Measurements from ENCODE around the gene DPY19L2.
"Not testable (repeated sequence)": the region's sequence is repeated elsewhere in the genome, so short reads cannot be mapped to it uniquely, and the experiment has no call there.

The DPY19L2 gene

GRCh38 chr12:63658501-63658900 is 9.8 kb downstream of the DPY19L2 start:
- DNase-seq: not testable (repeated sequence)

- not testable (repeated sequence) for DNase-seq
These were observed 11.9 kb downstream of the DPY19L2 start for GRCh38 chr12:63656407-63656806.

GRCh38 chr12:63655543-63656257 is 12.6 kb downstream of the DPY19L2 start:
- not testable (repeated sequence) for DNase-seq

- not testable (repeated sequence) for DNase-seq
These were observed 13.8 kb downstream of the DPY19L2 start for GRCh38 chr12:63654481-63654880.

- not testable (repeated sequence) for DNase-seq
These were observed 18.8 kb downstream of the DPY19L2 start for GRCh38 chr12:63649517-63649916.

GRCh38 chr12:63643381-63644140 is 24.7 kb downstream of the DPY19L2 start:
- not testable (repeated sequence) for DNase-seq

- DNase-seq: not testable (repeated sequence)
These were observed 44.0 kb downstream of the DPY19L2 start for GRCh38 chr12:63624258-63624657.

GRCh38 chr12:63615544-63615943 is 52.7 kb downstream of the DPY19L2 start:
- not testable (repeated sequence) for DNase-seq

GRCh38 chr12:63611285-63611684 is 57.0 kb downstream of the DPY19L2 start:
- not testable (repeated sequence) for DNase-seq

GRCh38 chr12:63609281-63609680 is 59.0 kb downstream of the DPY19L2 start:
- DNase-seq: not testable (repeated sequence)

- DNase-seq: not testable (repeated sequence)
These were observed 63.3 kb downstream of the DPY19L2 start for GRCh38 chr12:63604985-63605384.

GRCh38 chr12:63594828-63595227 is 73.5 kb downstream of the DPY19L2 start:
- not testable (repeated sequence) for DNase-seq

GRCh38 chr12:63584426-63584825 is 83.9 kb downstream of the DPY19L2 start:
- not testable (repeated sequence) for DNase-seq

GRCh38 chr12:63583289-63583688 is 85.0 kb downstream of the DPY19L2 start:
- not testable (repeated sequence) for DNase-seq

GRCh38 chr12:63577631-63578030 is 90.7 kb downstream of the DPY19L2 start:
- not testable (repeated sequence) for DNase-seq

GRCh38 chr12:63572038-63572437 is 96.3 kb downstream of the DPY19L2 start:
- DNase-seq: not testable (repeated sequence)

- DNase-seq: not testable (repeated sequence)
These were observed 109.8 kb downstream of the DPY19L2 start for GRCh38 chr12:63558445-63558844.

GRCh38 chr12:63551397-63551796 is 116.9 kb downstream of the DPY19L2 start:
- DNase-seq: not testable (repeated sequence)

GRCh38 chr12:63549034-63549433 is 119.3 kb downstream of the DPY19L2 start:
- not testable (repeated sequence) for DNase-seq

- DNase-seq: not testable (repeated sequence)
These were observed 122.9 kb downstream of the DPY19L2 start for GRCh38 chr12:63545298-63545916.

GRCh38 chr12:63538656-63539055 is 129.6 kb downstream of the DPY19L2 start:
- DNase-seq: not testable (repeated sequence)

GRCh38 chr12:63537838-63538237 is 130.5 kb downstream of the DPY19L2 start:
- DNase-seq: not testable (repeated sequence)

- not testable (repeated sequence) for DNase-seq
These were observed 138.7 kb downstream of the DPY19L2 start for GRCh38 chr12:63529641-63530040.

Measured in NCI-H2107 (cell line).